KMS-11 (cell line): Measurements from ENCODE around the gene PTPN1.

ENCODE experiments used
- H2AFZ ChIP-seq: fragments of 200-600 bp; sonication (generic); 2 replicates; pipeline ENCODE4 v1.6.1; 2016; ENCODE audit warnings: antibody characterized with exemption, mixed run types, low read depth
- H3K27ac ChIP-seq: fragments of 200-600 bp; sonication (generic); 2 replicates; pipeline ENCODE4 v1.6.1; 2016; ENCODE audit warnings: mild to moderate bottlenecking, mixed run types
- H3K27me3 ChIP-seq: fragments of 200-600 bp; sonication (generic); 2 replicates; pipeline ENCODE4 v1.6.1; 2017; ENCODE audit warnings: mild to moderate bottlenecking, low read depth, mixed run types, moderate library complexity; ENCODE audit not compliant: insufficient read depth
- H3K36me3 ChIP-seq: fragments of 200-600 bp; sonication (generic); 2 replicates; pipeline ENCODE4 v1.6.1; 2017; ENCODE audit warnings: mild to moderate bottlenecking, mixed run types; ENCODE audit not compliant: insufficient read depth
- H3K4me1 ChIP-seq: fragments of 200-600 bp; sonication (generic); 2 replicates; pipeline ENCODE4 v1.6.1; 2016; ENCODE audit warnings: mild to moderate bottlenecking, low read depth, mixed run types; ENCODE audit not compliant: poor library complexity, severe bottlenecking
- H3K4me2 ChIP-seq: fragments of 200-600 bp; sonication (generic); 2 replicates; pipeline ENCODE4 v1.7.0; 2016; ENCODE audit warnings: mild to moderate bottlenecking, mixed run types
- H3K4me3 ChIP-seq: fragments of 200-600 bp; sonication (generic); IDR thresholded peaks from 2 replicates; pipeline ENCODE4 v1.6.1; 2017; ENCODE audit warnings: low read depth, low read length, mixed read lengths; ENCODE audit not compliant: insufficient read depth
- H3K79me2 ChIP-seq: fragments of 200-600 bp; sonication (generic); 2 replicates; pipeline ENCODE4 v1.6.1; 2016; ENCODE audit warnings: low read depth, mixed run types; ENCODE audit not compliant: insufficient read depth
- H3K9ac ChIP-seq: fragments of 200-600 bp; sonication (generic); 2 replicates; pipeline ENCODE4 v1.6.1; 2016; ENCODE audit warnings: mild to moderate bottlenecking, mixed run types
- H4K20me1 ChIP-seq: fragments of 200-600 bp; sonication (generic); 2 replicates; pipeline ENCODE4 v1.6.1; 2016; ENCODE audit warnings: mild to moderate bottlenecking, mixed run types; ENCODE audit not compliant: insufficient read depth
- TF ChIP-seq, protein P1 (sequence below): fragments of 200-600 bp; sonication (generic); conservative IDR thresholded peaks from 2 replicates; pipeline ENCODE4 v1.6.1; 2017; ENCODE audit warnings: low read depth, mild to moderate bottlenecking, antibody characterized with exemption, low read length, moderate library complexity, mixed read lengths

The PTPN1 gene

DNA sequence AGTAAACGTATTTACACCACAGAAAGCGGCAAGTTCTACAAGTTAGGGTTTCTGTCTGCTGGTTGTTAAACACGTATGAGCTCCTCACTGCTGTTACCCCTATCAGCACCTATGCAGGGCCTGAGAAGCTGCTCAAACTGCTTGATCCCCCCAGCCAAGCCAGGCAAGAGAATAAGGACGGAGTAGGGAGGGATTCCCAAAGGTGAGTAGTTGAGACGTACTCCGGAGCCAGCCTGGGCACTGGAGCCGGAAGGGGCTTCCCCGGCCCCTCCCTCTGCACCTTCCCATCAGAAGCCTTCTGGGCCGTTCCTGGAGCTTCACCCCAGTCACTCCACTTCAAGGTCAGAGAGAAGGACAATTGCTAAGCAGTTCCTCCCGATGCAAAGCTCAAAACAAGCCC is 123.2 kb downstream of the PTPN1 start:
- no peaks in the 10 kb centered on the region for H4K20me1 ChIP-seq

GRCh38 chr20:50634191-50634590 is 124.0 kb downstream of the PTPN1 start:
- Histone ChIP-seq H3K27me3 (peaks cover 31% of the 10 kb centered on the region), H3K4me1 (peaks cover 7% of the 10 kb centered on the region), H3K27ac (no peak overlapping the region), H3K36me3 (no peaks in the 10 kb centered on the region), H4K20me1 (no peaks in the 10 kb centered on the region), H2AFZ (no peak overlapping the region), H3K4me3 (no peak overlapping the region), H3K79me2 (no peaks in the 10 kb centered on the region), H3K4me2 (no peak overlapping the region), H3K9ac (no peak overlapping the region)
- TF ChIP-seq, protein P1, sequence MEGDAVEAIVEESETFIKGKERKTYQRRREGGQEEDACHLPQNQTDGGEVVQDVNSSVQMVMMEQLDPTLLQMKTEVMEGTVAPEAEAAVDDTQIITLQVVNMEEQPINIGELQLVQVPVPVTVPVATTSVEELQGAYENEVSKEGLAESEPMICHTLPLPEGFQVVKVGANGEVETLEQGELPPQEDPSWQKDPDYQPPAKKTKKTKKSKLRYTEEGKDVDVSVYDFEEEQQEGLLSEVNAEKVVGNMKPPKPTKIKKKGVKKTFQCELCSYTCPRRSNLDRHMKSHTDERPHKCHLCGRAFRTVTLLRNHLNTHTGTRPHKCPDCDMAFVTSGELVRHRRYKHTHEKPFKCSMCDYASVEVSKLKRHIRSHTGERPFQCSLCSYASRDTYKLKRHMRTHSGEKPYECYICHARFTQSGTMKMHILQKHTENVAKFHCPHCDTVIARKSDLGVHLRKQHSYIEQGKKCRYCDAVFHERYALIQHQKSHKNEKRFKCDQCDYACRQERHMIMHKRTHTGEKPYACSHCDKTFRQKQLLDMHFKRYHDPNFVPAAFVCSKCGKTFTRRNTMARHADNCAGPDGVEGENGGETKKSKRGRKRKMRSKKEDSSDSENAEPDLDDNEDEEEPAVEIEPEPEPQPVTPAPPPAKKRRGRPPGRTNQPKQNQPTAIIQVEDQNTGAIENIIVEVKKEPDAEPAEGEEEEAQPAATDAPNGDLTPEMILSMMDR: no peak

More for the DNA sequence above, 123.2 kb downstream of the PTPN1 start:
- TF ChIP-seq, protein P1: no peak
- no peak overlapping the region for H3K27ac ChIP-seq
- H3K9ac ChIP-seq: no peak overlapping the region
- no peak overlapping the region for H3K4me3 ChIP-seq
- no peaks in the 10 kb centered on the region for H3K79me2 ChIP-seq
- no peaks in the 10 kb centered on the region for H3K36me3 ChIP-seq
- no peak overlapping the region for H2AFZ ChIP-seq
- no peak overlapping the region for H3K4me2 ChIP-seq
- H3K4me1 ChIP-seq: peaks cover 7% of the 10 kb centered on the region
- H3K27me3 ChIP-seq: peaks cover 31% of the 10 kb centered on the region
